HG02623 (cell line): ENCODE measurements around the gene CYP46A1.

ENCODE experiments used
- ATAC-seq: cut with Tn5 transposase; IDR thresholded peaks from one replicate; pipeline ENCODE4 v1.9.1; 2021; ENCODE audit warnings: moderate library complexity; ENCODE audit not compliant: unreplicated experiment

The CYP46A1 gene

DNA sequence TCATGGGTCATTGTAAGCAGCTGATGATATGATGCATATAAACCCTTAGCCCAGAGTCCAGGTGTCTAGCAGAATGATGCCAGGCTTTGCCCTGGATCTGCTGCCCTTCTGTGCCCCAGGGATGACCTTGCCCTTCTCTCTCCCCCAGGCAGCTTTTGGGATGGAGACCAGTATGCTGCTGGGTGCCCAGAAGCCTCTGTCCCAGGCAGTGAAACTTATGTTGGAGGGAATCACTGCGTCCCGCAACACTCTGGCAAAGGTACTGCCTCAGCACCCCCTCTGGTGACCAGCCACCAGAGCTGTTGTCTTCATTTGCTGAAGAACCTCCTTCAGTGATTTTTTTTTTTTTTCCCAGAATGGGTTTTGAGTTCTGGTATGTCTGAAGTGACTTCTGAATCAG lies 23.3 kb downstream of the CYP46A1 start:
- no peak for ATAC-seq

DNA sequence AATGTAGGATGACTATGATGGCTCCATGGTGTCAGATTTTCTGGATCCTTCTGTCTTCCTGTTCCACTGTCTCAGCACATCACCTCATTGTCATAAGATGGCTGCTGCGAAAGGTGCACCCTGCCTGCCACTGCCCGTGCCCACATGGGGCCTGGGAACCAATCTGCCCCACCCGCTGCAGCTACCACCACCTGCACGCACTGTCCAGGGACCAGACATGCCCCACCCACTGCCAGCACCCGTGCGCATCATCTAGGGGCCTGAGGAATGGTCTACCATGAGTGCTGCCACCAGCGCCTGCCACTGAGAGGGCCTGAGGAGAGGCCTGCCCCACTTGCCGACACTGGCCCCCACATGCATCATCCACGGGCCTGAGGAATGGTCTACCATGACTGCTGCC lies 23.8 kb downstream of the CYP46A1 start:
- ATAC-seq: no peak

DNA sequence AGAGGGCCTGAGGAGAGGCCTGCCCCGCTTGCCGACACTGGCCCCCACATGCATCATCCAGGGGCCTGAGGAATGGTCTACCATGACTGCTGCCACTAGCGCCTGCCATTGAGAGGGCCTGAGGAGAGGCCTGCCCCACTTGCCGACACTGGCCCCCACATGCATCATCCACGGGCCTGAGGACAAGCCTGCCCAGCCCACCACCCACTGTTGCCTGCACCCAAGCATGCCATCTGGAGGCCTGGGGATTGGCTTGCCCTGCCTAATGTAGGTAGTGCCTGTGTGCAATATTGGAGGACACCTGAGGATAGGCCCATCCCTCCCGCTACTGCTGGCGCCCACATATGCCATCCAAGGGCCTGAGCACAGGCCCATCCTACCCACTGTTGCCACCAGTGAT lies 24.4 kb downstream of the CYP46A1 start:
- ATAC-seq: no peak

DNA sequence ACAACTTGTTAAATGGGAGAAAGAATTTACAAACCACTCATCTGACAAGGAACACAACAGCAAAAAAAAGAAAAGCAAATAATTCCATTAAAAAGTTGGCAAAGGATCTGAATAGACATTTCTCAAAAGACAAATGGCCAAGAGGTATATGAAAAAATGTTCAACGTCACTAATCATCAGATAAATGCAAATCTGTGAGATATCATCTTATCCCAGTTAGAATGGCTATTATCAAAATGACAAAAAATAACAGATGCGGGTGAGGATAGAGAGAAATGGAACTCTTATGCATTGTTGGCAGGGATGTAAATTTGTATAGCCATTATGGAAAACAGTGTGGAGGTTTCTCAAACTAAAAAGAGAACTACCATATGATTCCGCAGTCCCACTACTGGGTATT lies 29.9 kb downstream of the CYP46A1 start:
- ATAC-seq: no peak

DNA sequence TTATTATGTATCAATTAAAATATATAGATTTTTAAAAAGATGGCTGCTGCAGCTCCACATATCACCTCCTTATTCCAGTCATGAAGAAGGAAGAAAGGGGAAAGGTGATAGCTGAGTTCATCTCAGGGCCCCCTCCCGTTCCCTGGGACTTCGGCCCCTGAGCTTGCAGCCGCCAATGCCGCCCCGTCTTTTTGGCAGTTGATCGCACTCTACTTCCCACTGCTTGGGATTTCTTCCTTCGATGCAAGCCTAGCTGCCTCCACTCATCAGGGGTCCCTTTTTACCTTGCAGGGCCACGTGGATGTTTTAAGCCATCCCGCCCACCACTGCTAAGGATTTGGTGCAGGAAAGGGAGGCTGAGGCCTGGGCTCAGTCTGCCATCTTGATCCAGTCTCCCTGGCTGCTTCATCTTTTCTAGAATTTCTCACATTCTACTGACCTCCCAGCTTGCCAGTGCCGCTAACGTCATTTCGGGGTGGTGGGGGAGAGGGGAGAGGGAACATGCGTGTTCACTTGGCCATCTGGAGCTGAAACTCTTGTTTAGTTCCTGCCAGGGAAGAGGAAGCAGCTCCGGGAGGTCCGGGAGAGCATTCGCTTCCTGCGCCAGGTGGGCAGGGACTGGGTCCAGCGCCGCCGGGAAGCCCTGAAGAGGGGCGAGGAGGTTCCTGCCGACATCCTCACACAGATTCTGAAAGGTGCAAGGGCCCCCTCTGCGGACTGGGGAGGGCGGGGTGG lies 31.3 kb downstream of the CYP46A1 start:
- ATAC-seq: no peak

DNA sequence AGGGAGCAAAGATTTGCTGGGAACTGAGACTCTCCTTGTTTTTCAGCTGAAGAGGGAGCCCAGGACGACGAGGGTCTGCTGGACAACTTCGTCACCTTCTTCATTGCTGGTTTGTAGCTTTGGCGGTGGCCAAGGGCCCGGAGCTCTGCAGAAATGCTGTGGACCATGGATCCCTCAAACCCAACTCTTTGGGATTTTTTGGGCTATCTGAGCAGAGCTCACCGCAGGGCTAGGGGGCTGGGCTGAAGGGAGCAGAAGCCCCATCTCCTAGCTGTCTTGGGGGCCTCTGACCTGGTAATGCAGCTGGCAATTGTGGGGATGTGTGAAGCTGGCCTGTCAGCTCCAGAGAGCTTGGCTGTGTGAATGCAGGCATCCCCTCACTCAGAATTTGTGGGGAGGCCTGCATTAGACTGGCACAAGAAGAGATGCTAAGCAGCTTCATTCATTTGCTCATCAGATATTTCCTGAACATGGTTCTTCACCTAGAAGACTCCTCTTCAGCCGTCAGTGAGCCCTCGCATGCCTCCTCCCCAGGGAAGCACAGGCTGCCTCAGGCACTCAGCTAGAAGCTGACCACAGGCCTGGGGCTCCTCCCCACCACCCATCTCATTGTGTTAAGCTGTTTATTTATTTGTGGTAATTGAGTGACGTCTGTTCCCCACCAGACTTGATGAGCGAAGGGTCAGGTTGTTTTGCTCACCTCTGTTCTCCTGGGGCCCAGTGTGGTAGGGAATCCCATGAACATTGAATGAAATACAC lies 32.2 kb downstream of the CYP46A1 start:
- no peak for ATAC-seq

DNA sequence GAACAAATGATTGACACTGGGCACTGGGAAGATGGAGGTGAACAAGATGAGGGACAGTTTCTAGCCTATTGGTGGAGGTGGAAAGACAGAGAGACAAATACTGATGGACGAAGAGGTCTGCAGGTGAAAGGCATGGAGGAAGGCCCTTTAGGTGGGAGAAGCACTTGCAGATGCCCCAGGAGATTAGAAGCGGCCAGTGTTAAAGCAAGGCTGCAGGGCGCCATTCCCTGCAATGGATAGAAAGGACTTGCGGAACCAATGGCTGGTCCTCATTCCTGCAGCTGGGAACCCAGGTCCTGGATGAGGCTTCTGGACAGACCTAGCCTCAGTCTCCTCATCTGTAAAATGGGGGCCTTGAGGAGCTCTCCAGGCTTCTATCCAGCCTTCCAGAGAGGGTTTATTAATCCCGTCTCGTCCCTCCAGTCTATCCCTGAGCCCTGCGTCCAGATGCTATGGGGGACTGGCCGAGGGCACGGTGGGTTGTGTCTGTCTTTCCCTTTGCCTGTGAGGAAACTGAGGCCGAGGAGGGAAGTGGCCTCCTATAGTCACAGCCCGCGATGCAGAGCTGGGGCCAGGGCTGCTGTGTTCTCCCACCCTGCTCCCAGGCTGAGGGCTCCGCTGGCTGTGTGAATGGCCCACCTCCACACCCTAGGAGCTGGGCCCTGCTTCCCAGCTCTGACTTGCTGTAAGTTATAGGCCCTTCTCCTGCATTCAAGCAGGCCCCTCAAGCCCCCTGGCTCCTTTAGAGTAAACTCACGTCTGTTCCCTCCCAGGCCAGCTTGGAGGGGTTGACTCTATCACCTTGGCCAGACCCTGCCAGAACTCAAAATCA lies 33.0 kb downstream of the CYP46A1 start:
- no peak for ATAC-seq

DNA sequence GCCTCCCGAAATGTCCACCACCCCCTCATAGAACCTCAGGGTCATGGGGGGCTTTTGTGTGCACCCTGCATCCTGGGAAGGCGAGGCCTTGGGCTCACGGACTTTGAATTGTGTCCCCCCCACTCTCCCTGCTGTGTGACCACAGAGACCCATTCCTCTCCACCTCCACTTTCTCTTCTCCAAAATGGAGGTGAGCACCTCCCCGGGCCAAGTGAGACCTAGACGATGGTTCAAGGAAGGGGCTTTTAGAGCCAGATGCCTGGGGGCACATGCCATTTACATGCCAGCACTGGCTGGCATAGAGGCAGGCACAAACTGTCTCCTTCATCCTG lies 33.5 kb downstream of the CYP46A1 start:
- no peak for ATAC-seq

DNA sequence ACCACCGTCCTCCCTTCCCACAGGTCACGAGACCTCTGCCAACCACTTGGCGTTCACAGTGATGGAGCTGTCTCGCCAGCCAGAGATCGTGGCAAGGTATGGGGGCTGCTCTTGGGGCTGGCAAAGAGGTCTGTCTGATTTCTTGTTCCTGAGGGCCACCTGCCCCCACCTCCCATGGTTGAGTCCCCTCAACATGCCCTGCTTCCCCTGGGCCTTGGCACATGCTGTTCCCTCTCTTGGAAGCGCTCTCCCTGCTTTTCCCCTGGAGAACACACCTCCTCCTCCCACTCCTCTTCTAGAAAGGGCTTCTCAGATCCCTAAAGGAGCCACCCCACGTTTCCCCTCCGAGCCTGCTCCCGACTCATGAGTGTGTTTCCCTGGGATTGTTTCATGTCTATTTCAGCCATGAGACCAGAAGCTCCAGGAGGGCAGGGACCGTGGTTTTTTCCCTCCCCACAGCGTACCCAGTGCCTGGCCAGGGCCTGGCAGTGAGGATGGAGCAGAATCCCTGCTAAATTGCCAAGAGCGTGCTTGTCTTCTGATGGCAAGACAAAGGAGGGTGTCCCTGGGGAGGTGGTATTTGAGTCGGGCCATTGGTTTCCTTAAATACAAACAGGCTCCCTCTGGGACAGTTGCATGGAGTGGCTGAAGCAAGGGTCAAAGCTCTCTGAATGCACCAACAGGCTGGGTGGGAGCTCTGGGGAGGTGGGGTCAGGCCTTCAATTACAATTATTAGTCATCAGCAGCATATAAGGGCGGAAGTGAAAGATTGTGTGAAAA lies 34.1 kb downstream of the CYP46A1 start:
- ATAC-seq: no peak

DNA sequence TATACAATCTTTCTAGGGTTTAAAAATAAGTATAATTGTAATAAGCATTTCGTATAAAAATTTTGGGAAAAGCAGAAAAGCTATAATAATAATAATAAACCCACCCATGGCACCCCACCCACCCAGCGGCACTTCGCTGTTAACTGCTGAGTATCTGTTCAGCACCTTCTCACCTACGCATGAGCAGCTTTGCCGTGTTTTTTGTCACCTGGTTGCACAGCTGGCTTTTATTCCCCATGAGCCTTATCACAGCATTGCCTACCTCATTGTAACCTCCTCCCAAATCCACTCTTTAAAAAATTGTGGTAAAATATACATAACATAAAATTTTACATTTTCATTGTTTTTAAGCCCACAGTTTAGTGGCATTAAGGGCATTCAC lies 34.7 kb downstream of the CYP46A1 start:
- no peak for ATAC-seq

DNA sequence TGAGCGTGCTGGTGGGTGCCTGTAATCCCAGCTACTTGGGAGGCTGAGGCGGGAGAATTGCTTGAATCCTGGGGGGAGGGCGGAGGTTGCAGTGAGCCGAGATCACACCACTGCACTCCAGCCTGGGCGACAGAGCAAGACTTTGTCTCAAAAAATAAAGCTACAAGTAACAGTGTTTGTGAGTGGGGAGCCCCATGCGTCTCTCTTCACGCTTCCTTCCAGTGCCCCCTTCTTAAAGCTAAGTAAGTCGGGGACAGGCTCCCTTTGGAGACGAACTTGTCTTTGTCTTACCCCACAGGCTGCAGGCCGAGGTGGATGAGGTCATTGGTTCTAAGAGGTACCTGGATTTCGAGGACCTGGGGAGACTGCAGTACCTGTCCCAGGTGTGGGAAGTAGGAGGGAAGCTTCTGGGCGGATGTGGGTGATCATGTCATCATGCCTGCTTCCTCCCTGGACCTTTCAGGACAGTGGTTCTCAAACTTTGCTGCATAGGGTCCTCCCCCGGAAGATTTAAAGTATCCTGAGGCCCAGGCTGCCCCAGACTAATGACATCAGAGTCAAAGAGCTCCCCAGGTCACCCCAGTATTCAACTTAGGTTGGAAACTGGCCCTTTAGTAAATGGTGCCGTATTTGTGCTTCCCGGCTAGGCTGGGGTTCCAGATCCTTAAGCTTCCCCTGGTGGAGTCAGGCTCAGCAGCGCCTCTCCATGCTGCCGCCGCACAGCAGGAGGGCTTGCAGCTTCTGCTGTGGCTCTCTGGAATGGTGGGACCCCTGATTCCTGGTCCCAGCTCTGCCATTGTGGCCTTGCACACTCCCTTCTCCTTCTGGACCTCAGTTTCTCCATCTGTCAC lies 37.1 kb downstream of the CYP46A1 start:
- no peak for ATAC-seq

DNA sequence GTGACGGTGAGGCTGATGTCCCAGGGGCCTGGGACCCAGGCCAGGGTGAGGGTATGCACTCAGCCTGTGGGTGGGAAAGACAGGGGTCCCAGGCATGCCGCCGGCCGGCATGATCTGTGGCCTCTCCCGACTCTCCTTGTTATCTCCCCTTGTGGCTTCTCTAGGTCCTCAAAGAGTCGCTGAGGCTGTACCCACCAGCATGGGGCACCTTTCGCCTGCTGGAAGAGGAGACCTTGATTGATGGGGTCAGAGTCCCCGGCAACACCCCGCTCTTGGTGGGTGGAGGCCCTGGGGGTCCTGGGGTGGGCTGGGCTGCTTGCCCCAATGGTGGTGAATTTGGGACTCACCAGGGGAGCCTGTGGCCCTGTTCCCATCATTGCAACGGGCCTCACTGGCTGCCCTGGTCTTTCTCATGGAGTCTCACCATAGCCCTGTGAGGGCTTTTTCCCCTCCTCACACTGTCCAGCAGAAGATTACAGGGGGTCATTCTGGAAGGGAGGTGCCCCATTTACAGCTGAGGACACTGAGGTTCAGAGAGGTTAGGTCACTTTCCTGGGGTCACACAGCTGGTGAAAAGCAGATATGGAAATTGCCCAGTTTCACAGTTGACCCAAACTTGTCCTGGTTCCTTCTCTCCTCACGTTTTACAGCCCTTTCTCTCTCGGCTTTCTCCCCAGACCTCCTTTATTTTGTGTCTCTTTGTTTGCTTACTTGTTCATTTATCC lies 37.9 kb downstream of the CYP46A1 start:
- no peak for ATAC-seq

DNA sequence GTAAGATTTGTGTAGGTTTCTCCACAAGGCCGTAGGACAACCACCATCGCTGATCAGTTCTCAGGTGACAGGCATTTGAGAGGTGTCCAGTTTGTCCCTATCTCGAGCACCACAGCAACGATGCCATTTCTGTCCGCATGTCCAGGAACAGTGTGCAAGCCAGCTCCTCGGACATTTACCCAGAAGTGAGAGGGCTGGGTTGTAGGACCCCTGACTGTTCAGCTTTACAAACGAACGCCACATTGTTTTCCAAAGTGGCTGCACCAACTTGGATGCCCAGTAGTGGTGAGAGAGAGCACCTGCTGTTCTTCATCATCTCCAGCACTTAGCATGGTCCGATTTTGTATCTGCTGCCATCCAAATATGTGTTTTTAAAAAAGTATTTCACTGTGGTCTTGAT lies 38.6 kb downstream of the CYP46A1 start:
- ATAC-seq: no peak

DNA sequence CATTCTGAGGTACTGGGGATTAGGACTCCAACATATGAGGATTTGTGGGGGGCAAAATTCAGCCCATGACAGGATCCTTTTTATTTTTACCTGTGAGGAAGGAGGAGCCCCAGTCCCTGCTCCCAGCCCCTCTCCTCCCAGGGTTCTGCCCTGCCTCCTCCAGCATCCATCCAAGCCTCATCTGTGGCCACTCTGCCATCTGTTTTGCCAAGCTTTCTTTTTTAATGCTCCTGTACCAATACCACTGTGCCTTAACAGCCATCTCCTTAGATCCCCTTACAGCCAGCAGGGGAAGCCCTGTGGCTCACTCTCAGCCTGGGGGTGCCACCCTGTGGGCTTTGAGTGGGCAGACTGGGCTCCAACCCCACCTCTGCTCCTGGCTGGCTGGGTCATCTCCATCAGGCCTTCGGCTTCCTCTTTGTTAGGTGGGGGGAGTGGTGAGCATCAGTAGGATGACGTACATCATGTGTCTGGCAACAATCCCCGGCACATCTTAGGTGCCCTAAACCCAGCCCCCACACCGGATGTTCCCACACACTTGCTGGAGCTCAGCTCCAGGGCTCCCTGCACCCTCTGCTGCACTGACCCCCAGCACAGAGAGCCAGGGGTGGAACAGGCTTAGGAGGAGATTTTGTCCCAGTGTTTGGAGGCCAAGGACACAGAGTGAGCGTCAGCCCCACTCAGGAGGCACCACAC lies 40.2 kb downstream of the CYP46A1 start:
- no peak for ATAC-seq

DNA sequence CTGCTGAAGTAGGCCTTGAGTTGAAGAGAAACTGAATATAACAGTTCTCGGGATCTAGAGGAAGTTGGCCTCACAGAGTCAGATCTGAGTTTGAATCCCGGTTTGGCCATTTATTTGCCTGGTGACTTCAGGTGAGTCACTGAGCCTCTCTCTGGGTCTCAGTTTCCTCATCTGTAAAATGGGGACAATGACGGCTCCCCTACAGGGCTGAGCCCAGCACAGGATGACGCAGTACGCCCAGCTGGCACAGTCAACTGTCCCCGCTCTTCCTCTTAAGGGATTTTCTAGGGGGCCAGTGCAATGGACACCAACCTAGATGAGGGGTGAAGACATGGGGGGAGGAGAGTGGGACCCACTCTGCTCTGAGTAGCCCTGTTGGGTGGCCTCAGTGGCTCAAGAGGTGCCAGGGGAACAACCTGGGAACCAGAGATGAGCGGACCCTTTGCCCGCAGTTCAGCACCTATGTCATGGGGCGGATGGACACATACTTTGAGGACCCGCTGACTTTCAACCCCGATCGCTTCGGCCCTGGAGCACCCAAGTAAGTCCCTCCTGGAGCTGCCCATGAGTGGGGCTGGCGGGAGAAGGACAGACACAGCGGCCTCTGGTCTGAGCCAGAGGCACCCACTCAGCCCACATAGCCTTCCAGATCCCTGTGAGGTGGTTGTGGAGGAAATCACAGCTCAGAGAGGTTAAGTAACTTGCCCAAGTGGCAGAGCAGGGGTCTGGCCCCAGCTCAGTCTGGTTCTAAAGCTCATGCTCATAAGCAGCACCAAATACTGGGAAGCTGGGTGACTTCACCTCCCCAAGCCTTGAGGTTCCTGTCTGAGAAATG lies 41.1 kb downstream of the CYP46A1 start:
- no peak for ATAC-seq

DNA sequence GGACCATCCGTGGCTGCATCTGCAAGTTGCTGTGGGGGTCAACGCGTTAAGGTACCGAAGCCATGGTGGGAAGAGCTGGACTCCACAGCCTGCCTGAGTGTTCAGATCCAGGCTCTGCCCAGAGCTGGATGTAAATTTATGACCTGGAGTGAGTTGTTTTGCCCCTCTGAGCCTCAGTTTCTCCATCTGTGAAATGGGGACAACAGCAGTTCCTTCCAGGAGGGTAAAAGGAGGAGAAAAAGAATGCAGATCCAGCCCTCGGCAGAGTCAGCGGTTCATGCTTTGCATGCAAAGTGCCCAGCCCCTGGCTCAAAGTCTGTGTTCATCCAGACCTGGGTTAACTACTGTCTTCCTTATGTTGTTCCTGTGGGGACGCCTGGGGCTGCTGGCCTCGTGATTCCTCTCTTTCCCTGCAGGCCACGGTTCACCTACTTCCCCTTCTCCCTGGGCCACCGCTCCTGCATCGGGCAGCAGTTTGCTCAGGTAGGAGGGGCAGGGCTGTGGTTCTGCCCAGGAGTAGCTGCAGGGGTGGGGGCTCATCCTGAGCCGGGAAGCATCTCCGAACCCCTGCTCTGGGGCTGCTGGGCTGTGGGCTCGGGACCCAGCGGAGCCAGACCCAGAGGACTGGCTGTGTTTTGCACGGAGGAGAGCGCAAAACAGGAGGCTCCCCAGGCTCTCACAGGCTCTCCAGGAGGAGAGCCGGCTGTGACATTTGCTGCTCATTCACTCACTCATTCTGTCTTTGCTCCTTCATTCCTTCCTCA lies 41.9 kb downstream of the CYP46A1 start:
- no peak for ATAC-seq

DNA sequence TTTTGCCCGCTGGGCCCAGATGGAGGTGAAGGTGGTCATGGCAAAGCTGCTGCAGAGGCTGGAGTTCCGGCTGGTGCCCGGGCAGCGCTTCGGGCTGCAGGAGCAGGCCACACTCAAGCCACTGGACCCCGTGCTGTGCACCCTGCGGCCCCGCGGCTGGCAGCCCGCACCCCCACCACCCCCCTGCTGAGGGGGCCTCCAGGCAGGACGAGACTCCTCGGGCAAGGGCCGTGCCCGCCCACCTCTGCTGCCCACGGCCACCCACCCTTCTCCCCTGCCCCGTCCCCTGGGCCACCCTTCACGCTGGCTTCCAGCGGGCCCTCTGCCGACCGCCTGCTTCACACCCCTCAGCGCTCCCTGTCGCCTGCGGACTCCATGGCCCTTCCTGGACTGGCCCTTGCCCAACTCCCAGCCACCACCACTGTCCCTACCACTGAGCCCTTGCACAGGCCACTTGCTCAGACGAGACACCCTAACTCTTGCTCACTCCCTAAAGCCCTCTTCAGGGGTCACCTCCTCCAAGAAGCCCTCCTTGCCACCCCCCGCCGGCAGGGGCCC lies 42.5 kb downstream of the CYP46A1 start:
- no peak for ATAC-seq
